HG02870 (cell line): ENCODE data around the gene VASP.

Experiments
- ATAC-seq: cut with Tn5 transposase; IDR thresholded peaks from one replicate; pipeline ENCODE4 v1.9.1; 2021; ENCODE audit warnings: mild to moderate bottlenecking, moderate library complexity; ENCODE audit not compliant: unreplicated experiment

Gene VASP

GRCh38 chr19:45506989-45507871 is at the start of gene VASP:
Gene VASP, plus strand, starts transcription at chr19:45507479. Its CDS starts 293 bp downstream, at chr19:45507772.
- peak; percentile 56 for ATAC-seq

- no peak for ATAC-seq
Observed at GRCh38 chr19:45457776-45458175, 49.5 kb upstream of the VASP start.

DNA sequence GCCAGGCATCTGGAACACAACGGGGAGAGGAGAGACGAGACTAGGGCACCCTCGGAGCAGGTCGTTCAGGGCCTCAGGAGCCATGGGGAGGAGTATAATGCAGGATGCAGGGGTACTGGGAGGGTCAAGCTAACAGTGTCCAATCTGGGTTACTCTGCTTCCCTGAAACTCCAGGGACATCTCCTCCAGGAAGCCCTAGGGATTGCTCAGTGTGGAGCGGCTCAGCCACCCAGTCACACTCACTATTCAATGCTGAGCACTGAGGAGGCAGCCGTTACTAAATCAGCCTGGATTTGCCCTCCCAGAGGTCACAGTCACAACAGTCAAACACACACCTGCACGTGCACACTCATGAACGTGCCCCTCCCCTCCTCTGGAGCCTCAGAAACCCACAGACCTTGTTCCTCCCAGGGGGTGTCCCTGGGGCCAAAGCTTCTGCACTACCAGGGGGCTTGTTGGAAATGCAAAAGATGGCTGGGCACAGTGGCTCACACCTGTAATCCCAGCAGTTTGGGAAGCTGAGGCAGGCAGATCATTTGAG is 46.4 kb upstream of the VASP start:
- ATAC-seq: no peak

GRCh38 chr19:45462174-45462573 is 45.1 kb upstream of the VASP start:
- ATAC-seq: no peak

GRCh38 chr19:45463241-45463640 is 44.0 kb upstream of the VASP start:
- no peak for ATAC-seq

DNA sequence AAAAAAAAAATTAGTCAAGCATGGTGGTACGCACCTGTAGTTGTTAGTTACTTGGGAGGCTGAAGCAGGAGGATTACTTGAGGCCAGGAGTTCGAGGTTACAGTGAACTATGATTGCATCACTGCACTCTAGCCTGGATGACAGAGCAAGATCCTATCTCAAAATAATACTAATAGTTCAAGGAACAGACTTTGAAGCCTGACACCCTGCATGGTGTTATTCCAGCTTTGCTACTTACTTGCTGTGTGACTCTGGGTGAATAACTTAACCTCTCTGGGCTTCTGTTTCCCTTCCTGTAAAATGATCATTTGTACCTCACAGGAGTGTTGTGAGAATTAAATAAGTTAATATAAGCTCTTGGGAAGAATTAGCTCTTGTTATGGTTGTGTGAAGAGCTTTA is 43.0 kb upstream of the VASP start:
- no peak for ATAC-seq

DNA sequence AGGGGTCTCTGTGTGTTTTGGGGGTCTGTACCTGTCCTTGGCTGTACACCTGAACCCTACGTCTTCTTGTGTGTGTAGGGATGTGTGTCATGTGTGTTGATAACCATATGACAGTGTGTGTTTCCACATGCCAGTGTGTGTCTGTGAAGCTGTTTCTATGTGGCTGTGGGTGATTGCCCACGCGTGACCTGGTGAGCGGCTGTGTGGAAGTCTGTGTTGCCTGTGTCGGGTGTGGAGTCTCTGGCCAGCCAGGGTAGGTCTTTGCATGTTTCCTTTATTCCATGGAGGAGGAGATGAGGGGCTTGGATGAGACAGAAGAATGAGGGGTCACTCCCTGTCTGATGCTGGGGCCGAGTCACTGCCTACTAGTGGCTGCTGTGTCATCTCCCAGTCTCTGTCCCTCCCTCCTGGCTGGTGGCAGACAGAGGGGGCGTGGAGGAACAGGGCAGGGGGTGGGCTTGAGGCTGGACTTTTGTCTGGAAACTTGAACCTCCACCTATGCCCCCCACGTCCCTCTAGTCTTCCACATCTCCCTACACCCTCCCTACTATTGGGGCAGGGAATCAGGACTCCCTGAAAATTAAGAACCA is 42.3 kb upstream of the VASP start:
- no peak for ATAC-seq

- ATAC-seq: no peak
Observed at GRCh38 chr19:45467115-45467455, 40.2 kb upstream of the VASP start.

DNA sequence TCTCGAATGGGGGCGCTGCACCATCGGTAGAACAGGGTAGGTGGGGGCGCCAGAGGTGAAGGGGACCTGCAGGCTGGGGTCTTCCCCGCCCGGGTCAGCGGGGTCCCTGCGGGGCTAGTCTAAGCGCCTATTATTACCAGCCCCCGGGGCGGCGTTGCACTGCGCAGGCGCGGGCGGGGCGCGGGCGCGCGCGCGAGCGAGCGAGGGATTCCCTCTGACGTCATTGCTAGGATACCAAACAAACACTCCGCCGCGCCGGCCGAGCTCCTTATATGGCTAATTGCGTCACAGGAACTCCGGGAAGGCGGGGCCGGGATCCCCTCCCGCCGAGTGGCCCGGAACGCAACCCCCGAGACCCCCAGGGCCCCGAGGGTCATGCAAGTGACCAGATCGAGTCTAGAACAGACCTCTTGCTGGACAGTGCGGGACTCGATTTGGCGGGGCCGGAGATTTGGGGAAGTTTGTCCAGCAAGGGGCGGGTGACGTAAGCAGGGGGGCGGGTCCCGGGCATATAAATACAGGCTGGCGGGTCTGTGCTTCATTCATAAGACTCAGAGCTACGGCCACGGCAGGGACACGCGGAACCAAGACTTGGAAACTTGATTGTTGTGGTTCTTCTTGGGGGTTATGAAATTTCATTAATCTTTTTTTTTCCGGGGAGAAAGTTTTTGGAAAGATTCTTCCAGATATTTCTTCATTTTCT is 39.7 kb upstream of the VASP start, which contains the start of gene FOSB:
TSS of gene FOSB (plus strand) at position 541 of the 703 bp plus-strand sequence. CDS start 591 bp downstream, outside the sequence.
- ATAC-seq: peak; percentile 39

GRCh38 chr19:45468159-45468651 is 39.1 kb upstream of the VASP start:
- no peak for ATAC-seq

DNA sequence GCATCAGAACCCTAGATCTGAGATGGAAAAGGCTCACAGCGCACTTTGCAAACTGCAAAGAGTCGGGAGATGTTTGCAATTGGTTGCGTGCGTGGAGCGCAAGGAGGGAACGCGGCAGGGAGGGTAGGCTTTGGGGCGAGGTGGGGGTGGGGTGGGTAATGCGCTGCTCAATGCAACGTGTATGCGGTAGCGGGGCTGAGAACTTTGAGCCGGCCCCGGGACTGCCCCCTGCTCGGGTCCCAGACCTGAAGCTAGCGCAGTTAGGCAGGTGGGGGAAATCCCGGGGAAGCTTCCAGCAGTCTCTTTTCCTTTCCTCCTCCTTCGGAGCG is 38.5 kb upstream of the VASP start:
- ATAC-seq: peak; percentile 24

GRCh38 chr19:45469132-45469944 is 37.9 kb upstream of the VASP start:
- peak; percentile 51 for ATAC-seq

DNA sequence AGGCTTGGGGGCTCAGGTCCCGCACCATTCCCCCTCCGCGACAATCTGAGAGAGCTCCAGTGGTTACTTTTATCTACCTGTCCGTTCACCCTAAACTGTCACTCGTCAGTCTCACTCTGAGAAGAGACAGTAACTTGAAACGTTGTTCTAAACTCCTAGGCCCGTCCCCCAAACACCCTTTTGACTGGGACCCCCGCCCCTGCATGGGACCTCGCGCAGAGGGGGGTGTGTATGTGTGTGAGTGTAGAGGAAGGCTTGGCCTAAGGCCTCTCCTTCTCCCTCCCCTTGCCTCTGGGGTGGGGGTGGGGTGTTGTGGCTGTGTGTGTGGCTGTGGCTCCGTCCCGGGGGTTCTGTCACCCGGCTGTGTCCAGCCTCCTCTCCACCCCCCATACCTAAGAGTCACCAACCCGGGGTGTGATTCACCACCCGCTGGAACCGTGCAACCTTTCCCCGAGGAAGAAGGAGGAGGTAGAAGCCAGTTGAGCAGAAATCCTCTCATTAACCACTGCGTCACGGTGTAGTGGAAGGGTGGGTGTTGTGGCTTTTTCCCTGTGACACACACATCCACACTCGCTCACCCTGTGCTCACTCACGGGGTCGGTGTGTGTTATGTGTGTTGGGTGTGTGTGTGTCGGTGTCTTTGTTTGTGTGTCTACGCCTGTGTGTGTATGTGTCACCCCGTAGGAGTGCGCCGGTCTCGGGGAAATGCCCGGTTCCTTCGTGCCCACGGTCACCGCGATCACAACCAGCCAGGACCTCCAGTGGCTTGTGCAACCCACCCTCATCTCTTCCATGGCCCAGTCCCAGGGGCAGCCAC is 37.1 kb upstream of the VASP start:
- no peak for ATAC-seq

DNA sequence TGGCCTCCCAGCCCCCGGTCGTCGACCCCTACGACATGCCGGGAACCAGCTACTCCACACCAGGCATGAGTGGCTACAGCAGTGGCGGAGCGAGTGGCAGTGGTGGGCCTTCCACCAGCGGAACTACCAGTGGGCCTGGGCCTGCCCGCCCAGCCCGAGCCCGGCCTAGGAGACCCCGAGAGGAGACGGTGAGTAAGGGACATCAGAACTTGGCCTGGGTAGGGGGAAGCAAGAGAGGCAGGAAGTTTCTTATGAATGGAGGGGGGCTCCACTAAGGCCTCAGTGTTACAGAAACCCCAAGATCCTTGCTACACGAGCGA is 36.6 kb upstream of the VASP start:
- no peak for ATAC-seq

- ATAC-seq: no peak
Observed at GRCh38 chr19:45471111-45471930, 36.0 kb upstream of the VASP start.

DNA sequence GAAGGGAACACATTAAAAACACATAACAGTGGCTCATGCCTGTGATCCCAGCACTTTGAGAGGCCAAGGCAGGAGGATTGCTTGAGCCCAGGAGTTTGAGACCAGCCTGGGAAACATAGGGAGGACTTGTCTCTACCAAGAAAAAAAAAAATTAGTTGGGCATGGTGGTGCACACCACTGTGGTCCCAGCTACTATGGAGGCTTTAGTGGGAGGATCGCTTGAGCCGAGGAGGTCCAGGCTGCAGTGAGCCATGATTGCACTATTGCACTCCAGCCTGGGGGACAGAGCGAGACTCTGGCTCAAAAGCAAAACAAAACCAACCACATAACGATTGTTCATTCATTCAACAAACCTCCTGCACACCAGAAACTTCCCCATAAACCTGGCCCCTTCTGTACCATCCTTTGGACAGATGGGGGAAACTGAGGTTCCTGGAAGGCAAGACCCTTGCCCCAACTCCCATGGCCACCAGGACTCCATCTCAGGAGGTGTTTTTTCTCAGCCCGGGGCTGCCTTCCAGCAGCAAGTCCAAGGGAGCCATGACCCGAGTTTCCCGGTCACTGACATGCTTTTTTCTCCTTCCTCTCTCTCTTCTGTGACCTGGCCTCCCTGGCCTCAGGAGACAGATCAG is 35.2 kb upstream of the VASP start:
- ATAC-seq: no peak

DNA sequence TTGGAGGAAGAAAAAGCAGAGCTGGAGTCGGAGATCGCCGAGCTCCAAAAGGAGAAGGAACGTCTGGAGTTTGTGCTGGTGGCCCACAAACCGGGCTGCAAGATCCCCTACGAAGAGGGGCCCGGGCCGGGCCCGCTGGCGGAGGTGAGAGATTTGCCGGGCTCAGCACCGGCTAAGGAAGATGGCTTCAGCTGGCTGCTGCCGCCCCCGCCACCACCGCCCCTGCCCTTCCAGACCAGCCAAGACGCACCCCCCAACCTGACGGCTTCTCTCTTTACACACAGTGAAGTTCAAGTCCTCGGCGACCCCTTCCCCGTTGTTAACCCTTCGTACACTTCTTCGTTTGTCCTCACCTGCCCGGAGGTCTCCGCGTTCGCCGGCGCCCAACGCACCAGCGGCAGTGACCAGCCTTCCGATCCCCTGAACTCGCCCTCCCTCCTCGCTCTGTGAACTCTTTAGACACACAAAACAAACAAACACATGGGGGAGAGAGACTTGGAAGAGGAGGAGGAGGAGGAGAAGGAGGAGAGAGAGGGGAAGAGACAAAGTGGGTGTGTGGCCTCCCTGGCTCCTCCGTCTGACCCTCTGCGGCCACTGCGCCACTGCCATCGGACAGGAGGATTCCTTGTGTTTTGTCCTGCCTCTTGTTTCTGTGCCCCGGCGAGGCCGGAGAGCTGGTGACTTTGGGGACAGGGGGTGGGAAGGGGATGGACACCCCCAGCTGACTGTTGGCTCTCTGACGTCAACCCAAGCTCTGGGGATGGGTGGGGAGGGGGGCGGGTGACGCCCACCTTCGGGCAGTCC is 34.5 kb upstream of the VASP start:
- no peak for ATAC-seq

DNA sequence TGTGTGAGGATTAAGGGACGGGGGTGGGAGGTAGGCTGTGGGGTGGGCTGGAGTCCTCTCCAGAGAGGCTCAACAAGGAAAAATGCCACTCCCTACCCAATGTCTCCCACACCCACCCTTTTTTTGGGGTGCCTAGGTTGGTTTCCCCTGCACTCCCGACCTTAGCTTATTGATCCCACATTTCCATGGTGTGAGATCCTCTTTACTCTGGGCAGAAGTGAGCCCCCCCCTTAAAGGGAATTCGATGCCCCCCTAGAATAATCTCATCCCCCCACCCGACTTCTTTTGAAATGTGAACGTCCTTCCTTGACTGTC is 34.0 kb upstream of the VASP start:
- ATAC-seq: no peak
